Measurements from ENCODE around the gene OR6X1.

OR6X1 gene

GRCh38 chr11:123754101-123754568, at the start of gene OR6X1:
TSS of gene OR6X1 (minus strand) at chr11:123754518. CDS start at chr11:123754518, 0 bp downstream.
- DNase-seq: no peak

- DNase-seq: no peak
These were observed 47.4 kb upstream of the OR6X1 start for GRCh38 chr11:123801765-123802164.

GRCh38 chr11:123800036-123800435, 45.7 kb upstream of the OR6X1 start:
- DNase-seq: no peak

- no peak for DNase-seq
These were observed 45.1 kb upstream of the OR6X1 start for GRCh38 chr11:123799438-123799837.

DNA sequence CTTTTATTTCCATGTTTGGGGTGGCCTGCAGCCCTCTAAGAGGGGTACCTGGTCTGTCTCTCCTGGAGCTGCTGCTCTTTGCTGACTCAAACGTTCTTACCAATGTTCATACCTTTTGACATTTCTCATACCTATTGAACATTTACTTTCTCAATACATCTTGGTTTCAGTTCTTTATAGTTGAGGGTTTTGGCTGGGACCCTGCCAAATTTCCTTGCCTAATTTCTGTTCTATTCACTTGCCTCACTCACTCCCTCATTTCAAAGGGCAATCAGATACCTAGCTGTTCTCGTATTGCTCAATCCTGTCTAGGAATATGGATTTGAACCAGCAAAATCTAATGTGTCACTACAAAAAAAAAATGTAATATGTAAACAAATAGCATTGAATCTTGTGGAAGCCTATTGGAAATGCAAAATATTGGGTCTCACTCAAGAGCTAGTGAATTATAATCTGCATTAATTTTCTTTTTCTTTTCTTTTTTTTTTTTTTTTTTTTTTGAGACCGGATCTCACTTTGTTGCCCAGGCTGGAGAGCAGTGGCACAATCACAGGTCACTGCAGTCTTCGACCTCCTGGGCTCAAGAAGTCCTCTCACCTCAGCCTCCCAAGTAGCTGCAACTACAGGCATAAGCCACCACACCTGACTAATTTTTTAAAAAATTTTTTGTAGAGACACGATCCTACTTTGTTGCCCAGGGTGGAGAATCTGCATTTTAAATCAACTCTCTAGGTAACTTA, 44.4 kb upstream of the OR6X1 start:
- DNase-seq: no peak

DNA sequence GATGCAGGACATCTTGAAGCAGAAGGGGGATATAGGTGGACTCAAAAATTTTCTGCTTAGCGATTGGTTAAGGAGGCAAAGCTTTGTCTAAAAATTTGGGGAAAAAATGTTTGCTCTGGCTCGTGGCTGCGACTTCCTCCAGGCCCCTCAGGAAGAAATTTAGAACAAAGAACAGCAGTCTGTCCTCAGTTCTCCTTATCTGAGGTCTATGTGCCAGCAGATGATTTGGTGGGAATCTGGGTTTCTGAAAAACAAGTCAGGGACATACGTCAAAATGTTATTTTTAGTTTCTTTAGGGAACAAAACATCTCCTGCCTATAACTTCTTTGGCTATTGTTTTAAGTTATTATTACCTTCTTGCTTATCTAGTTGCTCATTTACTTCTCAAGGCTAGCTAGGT, 43.8 kb upstream of the OR6X1 start:
- no peak for DNase-seq

DNA sequence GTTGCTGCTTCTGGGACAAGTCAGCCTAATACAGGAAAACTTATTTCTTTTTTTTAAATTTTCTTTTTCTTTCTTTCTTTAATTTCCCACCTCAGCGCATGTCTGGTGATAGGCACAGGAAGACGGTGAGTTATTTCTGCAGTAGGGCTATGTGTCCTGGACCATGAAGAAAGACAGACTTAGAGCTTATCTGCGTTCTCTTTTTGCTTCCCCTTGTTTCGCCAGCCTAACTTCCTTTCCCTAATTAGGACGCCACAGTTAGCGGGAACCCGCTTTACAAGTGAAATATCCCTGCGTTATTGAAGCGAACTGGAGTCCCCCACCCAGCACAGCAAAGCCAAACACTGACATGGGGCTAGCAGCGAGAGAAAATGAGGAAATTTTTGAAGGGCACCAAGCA, 43.2 kb upstream of the OR6X1 start:
- no peak for DNase-seq

GRCh38 chr11:123797114-123797513, 42.8 kb upstream of the OR6X1 start:
- peak; percentile 16 for DNase-seq

DNA sequence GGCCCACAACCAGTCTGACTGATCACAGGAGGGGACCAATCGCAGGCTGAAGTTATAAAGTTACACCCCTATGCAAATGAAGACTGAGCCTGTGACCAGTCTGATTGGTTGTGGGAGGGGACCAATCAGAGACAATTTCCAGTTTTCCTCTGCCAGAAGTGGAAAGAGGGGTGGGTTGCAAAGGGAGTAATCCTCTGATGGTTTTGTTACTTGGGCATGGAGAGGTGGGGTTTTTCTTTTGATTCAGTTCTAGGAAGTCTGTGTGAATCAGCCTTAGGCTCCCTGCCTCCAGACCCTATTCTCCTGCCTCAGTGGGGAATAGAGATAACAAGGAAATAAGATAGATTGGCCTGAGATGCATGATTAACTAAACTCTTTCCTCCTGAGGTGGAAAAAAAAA, 41.9 kb upstream of the OR6X1 start:
- peak; percentile 1 for DNase-seq

GRCh38 chr11:123783536-123783935, 29.2 kb upstream of the OR6X1 start:
- DNase-seq: no peak

DNA sequence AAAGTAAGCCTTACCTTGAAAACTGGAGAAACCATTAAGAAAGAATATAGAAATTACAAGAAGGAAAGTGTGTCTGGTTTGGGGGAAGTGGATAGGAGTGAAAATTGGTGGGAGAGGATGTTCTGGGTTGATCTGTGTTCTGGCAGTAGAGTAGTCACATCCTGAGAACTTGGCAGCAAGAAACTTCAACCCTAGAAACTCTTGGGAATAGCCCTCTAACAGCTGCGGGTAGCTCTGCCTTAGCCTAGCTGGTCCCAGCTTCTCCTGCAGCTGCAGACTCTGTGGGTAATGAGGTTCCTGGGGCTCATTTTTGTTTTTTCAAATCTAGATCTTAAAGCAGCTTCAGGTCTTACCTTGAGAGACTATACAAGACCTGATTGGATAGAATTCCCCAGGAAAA, 24.2 kb upstream of the OR6X1 start:
- DNase-seq: no peak

DNA sequence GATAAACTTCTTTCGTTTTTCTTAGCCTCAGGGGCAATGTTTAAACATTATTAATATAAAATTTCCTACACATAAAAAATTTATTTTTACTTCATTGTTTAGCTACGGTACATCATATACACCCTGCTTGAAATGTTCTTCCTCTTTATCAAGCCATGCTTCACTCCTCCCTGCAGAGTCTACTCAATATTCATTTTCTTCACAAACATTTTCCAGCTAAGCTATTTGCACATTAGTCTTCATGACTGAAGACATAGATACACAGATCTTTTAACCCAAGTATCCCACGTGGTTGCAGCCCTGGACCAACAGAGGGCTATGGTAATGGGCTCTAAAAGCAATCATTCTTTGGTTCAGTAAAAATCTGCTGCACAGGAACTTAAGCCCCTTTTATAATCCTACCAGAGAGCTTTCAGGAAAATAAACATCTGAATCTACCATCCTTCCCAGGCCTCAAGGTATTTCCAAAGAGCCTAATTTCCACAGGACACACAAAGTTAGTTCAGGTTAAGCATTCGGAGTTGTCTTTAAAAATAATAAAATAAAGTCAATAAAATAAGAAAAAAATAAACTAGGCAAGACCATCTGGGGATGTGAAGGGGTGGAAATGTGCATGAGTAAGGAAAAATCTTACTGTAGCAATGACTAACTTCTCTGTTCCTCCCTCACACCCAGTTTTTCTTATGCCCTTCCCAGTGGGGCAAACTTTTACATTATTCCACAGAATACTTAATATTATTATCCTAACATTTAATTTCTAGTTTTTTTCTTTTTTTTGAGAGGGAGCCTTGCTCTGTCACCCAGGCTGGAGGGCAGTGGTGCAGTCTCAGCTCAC, 21.6 kb upstream of the OR6X1 start:
- no peak for DNase-seq

DNA sequence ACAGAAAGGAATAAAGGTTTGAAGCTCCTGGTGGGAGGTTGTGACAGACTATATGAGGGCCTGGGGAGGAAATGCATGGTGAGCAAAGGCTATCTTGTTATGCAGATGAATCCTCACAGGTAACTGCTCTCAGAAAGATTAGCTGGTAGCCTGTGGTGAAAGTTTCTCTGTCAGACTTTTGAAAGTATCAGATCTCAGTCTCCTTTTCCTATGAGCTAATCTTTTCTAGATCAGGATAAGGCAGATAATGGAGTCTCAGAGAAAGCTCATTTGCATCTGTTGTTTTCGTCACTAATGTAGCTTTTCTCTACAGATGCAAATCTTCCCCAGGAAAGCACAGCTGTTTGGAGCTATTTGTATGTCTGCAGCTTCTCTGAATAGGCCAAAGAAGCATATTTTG, 21.0 kb upstream of the OR6X1 start:
- no peak for DNase-seq

DNA sequence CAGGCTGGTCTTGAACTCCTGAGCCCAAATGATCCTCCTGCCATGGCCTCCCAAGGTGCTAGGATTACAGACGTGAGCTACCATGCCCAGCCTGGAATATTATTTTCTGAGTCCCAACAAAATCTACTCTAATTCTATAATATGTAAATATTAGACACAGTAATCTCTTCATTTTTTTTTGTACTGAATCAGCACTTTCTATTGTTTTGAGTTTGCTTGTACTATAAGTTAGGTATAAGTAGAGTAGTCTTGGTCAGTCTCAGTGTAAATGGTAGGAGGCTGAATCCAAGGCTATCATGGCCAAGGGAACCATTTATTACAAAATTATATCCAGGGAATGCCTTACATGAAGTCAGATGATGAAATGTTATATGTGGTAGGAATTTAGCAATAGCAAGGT, 19.6 kb upstream of the OR6X1 start:
- DNase-seq: no peak

GRCh38 chr11:123773026-123773425, 18.7 kb upstream of the OR6X1 start:
- no peak for DNase-seq

DNA sequence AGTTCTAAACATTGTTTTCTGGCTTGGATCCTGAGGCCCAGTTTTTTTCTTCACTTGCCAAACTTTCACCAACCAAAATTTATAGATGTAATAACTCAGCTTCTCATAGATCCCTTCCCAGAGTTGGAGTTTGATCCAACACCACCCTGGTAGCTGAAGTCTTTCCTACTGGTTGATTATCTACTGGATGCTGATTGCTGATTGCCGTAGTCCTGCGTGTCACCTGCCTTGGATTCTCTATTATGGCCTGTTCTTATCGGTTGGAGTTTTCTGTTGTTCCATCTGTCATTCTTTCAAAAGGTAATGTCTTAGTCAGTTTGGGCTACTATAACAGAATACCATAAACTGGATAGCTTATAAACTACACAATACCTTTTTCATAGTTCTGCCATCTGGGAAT, 17.3 kb upstream of the OR6X1 start:
- DNase-seq: no peak

- no peak for DNase-seq
These were observed 16.4 kb upstream of the OR6X1 start for GRCh38 chr11:123770712-123771111.

DNA sequence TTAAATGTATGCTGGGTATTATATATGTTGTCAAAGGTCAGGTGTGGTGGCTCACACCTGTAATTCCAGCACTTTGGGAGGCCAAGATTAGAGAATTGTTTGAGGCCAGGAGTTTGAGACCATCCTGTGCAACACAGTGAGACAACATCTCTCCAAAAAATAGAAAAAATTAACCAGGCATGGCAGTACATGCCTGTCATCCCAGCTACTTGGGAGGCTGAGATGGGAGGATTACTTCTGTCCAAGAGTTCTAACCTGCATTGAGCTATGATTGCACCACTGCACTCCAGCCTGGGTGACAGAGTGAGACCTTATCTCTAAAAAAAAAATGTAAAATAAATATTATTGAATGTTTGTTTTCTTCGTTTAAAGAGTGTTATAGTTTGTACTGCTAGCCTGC, 11.3 kb upstream of the OR6X1 start:
- no peak for DNase-seq

- DNase-seq: no peak
These were observed 8.1 kb upstream of the OR6X1 start for GRCh38 chr11:123762422-123762821.

DNA sequence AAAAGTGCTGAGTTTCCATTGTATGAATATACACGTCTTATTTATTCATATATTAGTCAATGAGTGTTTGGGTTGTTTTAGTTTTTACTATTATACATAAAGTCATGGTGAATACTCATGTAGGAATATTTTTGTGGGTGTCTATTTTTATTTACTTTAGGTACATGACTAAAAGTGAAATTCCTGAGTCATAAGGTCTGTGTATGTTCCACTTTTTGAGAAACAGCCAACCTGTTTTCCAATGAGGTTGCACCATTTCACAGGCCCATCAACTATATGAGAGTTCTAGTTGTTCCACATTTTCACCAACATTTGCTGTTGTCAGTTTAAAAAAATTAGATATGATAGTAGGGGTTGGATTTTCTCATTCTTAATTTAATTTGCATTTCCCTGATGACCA, 6.6 kb upstream of the OR6X1 start:
- no peak for DNase-seq

- no peak for DNase-seq
These were observed 3.7 kb upstream of the OR6X1 start for GRCh38 chr11:123757976-123758375.

DNA sequence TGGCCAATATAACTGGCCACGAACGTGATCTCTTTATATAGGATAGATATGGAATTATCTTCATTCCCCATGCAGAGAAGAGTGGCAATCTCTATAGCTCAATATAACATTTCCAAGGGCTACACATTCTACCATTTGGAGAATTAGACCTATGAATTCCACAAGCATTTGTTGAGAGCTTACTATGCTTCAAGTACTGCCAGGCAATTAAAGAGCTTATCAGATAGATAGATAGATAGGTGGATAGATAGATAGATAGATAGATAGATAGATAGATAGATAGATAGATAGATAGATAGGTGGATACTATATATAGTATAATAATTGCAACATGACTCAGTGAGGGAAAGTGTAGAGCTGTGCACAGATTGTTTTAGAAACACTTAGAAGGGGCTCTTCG, 1.5 kb upstream of the OR6X1 start:
- DNase-seq: no peak

DNA sequence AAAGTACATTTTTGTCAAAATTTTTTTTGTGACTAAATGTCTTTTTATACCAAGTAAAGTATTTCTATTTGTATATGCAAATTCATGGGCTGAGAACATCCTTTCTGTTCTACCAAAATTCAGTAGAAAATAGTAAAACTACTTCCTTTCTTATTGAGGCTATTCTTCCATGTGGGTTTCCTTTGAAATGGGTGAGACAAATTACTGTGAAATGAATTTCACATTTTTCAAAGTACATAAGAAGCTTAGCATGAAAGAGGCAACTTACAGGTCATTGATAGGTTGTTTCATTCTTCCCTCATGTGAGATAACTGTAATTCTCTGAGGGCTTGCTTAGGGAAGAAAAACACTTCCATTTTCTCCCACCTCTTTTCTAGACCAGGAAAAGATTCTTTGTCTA, 1.0 kb upstream of the OR6X1 start:
- no peak for DNase-seq

GRCh38 chr11:123753110-123753509, 1.2 kb downstream of the OR6X1 start:
- no peak for DNase-seq
